GM18499 (cell line): ENCODE results near the gene CDKN2A.

Experiments used
- ATAC-seq: cut with Tn5 transposase; IDR thresholded peaks from one replicate; pipeline ENCODE4 v1.9.1; 2021; ENCODE audit warnings: moderate number of reproducible peaks; ENCODE audit not compliant: insufficient read depth, unreplicated experiment

CDKN2A gene

GRCh38 chr9:22008717-22009505, 14.7 kb upstream of the CDKN2A start, which contains the start of gene CDKN2B:
CDKN2B (minus strand) TSS chr9:22009305; CDS start chr9:22008953, 352 bp downstream.
- peak; percentile 64 for ATAC-seq

- ATAC-seq = no peak
Measured at GRCh38 chr9:22008384-22008716, 14.2 kb upstream of the CDKN2A start.

DNA sequence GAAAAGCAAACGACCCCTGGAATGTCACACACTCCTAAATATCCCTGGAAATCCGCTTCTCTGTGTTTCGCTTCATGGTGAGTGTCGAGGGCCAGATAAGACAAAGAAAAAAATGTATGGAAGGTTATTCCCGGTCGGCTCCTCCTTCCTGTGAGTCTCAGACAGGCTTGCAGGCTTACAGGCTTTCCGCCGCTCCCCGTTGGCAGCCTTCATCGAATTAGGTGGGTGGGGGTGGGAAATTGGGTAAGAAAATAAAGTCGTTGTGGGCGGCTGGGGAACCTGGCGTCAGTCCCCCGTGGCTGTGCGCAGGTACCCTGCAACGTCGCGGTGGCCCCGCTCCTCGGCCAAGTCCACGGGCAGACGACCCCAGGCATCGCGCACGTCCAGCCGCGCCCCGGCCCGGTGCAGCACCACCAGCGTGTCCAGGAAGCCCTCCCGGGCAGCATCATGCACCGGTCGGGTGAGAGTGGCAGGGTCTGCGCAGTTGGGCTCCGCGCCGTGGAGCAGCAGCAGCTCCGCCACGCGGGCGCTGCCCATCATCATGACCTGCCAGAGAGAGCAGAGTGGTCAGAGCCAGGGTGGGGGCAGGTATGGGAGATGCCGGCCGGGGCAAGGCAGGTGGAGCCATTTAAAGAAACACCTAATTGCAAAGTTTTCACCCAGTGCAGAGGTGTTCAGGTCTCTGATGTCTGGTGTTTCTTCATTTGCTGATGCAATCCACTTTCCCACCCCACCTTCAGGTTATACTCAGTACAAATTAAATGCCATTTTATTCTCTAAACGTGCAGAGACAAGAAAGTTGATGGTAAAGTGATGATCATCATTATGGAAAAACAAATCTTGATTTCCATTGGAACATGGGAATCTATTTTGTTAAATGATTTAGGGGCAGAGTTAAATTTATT, 11.8 kb upstream of the CDKN2A start:
- ATAC-seq = no peak

DNA sequence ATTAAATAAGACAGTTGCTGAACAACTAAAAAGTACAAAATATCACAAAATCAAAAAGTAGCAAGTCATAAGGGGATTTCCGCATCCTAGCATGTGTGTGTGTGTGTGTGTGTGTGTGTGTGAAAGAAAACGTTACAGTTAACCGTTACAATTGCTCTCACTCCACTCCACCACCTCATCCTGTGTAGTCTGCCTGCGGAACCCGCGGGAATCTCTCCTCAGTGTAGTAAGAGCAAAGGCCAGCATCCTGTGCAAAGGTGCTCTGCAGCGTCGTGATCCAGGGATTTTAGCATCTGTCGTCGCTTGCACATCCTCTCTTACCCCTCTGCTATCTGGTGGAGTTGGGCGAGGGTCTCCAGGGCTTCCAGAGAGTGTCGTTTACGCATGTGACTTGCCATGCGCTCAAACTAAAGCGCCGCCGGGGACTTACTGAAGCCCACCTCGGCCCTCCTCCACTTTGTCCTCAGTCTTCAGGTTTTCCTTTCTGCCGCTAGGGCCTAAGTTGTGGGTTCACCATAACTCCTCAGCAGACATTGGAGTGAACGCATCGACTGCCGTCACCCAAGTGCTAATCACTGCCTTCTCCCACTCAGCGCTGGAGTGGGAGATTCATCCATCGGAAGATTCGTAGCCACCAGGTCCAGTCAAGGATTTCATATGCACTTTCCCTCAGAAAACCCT, 11.0 kb upstream of the CDKN2A start:
- ATAC-seq = no peak

- ATAC-seq = no peak
Measured at GRCh38 chr9:22002038-22002437, 7.8 kb upstream of the CDKN2A start.

- no peak for ATAC-seq
Measured at GRCh38 chr9:21998026-21998425, 3.8 kb upstream of the CDKN2A start.

DNA sequence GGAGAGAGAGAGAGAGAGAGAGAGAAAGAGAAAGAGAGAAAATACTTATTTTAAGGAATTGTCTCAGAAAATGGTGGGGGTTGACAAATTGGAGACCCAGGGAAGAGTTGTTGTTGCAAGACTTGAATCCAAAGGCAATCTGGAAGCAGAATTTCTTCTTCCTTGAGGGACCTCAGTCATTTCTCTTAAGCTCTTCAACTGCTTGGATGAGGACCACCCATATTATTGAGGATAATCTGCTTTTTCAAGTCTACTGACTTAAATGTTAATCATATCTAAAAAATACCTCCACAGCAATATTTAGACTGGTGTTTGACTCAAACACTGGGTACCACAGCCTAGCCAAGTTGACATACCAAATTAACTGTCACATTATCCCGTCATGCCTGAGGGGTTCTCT, 3.3 kb upstream of the CDKN2A start:
- ATAC-seq = no peak

GRCh38 chr9:21996858-21997257, 2.7 kb upstream of the CDKN2A start:
- no peak for ATAC-seq

GRCh38 chr9:21996438-21996837, 2.2 kb upstream of the CDKN2A start:
- ATAC-seq = no peak

GRCh38 chr9:21995666-21996398, 1.6 kb upstream of the CDKN2A start:
- no peak for ATAC-seq

DNA sequence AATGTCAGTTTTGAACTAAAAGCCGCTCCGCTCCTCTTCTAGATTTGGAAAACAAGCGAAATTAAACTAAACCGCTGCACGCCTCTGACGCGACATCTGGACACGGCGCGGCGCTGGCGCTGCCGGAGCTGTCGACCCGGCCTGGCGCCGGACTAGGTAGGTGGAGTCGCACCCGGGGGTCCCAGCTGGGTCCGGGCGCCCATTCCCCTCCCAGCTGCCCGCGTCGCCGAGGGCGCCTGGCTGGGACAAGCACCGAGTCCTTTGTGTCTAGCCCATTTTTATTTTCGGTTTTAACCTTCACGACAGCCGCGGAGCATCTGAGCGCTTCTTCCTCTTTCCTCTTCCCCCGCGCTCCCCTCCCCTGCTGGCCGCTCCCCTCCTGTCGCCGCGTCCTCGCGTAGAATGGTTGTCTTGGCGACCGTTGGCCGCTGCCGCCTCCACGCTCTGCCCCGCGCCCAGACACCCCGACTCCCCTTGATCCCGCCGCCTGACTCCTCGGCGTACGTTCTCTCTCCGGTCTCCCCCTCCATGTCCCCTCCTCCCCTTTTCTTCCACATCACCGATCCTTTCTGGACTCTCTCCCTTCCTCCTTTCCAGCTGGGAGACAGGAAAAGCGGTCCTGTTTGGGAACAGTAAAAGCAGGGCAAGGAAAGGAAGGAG, 944 bp upstream of the CDKN2A start:
- peak; percentile 75 for ATAC-seq

- peak; percentile 6 for ATAC-seq
Measured at GRCh38 chr9:21994556-21995005, 389 bp upstream of the CDKN2A start, which contains the start of gene CDKN2B-AS1. CDKN2B-AS1 (plus strand) TSS chr9:21994791.

DNA sequence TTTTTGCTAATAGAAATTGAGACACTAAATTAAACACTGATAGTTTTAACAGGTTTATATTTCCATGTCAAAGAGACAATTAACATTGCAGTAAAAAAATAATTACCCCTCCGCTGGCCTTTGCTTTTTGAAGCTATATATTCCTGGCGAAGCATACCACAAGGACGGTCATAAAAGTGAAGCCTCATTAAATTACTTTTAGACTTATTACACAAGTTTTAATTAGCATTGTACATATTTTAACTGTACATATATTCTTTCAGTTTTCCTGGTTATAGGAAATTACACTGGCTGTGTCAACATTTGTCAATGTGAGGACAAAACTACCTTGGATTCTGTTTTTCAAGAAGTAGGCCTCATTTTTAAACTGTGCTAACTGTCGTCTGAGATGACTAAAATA, 1.2 kb downstream of the CDKN2A start:
- no peak for ATAC-seq

GRCh38 chr9:21991072-21991959, 2.9 kb downstream of the CDKN2A start:
- no peak for ATAC-seq

- ATAC-seq = no peak
Measured at GRCh38 chr9:21989440-21990189, 4.6 kb downstream of the CDKN2A start.

DNA sequence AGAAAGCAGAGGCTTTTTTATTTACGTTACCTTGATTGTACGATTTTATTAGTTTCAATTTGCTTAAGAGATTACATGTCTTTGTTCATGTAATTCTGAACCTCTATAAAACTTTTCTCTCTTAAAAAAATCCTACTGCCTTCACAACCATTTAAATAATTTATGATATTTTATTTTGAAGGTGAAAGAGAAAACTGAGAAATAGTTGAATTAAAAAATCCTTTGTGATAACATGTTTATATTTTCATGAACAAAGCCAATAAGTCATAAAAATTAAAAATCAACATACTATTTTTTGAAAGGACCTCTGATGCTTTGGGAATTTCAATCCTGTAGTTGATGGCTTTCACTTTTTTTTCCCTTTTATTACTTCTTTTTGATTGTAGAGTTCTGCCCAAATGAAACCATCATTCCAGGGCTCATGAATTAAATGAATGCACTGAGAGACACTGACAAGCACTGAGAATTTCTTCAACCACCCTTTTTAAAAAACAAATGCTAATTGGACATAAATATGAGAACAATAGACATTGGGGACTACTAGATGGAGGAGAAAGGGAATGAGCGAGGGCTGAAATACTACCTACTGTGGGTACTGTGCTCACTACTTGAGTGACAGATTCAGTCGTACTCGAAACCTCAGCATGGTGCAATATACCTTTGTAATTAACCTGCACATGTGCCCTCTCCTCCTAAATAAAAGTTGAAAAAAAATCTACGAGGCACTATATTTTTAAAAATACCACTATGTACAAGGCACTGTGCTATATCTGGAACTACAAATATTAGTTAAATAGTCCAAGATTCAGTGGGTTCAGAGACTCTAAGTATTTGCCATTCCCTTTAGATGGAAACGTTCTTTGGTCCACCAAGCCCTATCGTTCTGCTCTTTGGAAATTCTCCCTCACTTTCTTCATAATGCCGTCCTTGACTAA, 5.9 kb downstream of the CDKN2A start:
- no peak for ATAC-seq
